PC-9 (cell line): ENCODE measurements around the gene ABCC2. TPM values are rescaled to one million over a fixed set of nuclear protein-coding genes. Genes with fewer than 3 reads are reported as not detected.

Experiments used
- BruUV-seq: library from RNA; stranded (reverse); fragments of 400-500 nt; replicated peaks from 2 replicates; lab custom pipeline; 2021; lab: Mats Ljungman, UMichigan
- CTCF ChIA-PET: fragments of 300-600 bp; sonication (Branson Sonifier 250); formaldehyde crosslinking; loops from one replicate; lab custom pipeline; 2022; ENCODE audit warnings: antibody characterized with exemption; lab: Charles Lee
- POLR2A ChIA-PET: fragments of 300-600 bp; sonication (Branson Sonifier 250); formaldehyde crosslinking; loops from one replicate; lab custom pipeline; 2022; ENCODE audit warnings: antibody characterized with exemption; ENCODE audit not compliant: unreplicated experiment; lab: Charles Lee
- DNase-seq, 2 experiments: peaks; one replicate each; pipeline versions ENCODE4 v3.0.0 to v3.0.0-alpha.2; 2015 to 2022; ENCODE audit warnings: mixed read lengths in 1 of 2
- H2AFZ ChIP-seq: fragments of 200-600 bp; sonication (generic); 2 replicates; pipeline ENCODE4 v1.8.1; 2017; ENCODE audit warnings: antibody characterized with exemption
- H3F3A ChIP-seq: fragments of 200-600 bp; sonication (generic); 2 replicates; pipeline ENCODE4 v1.8.1; 2017; ENCODE audit warnings: antibody characterized with exemption, mild to moderate bottlenecking, low read depth; ENCODE audit not compliant: insufficient read depth
- H3K27ac ChIP-seq: fragments of 200-600 bp; sonication (generic); 2 replicates; pipeline ENCODE4 v1.6.1; 2016; ENCODE audit warnings: mixed run types
- H3K27me3 ChIP-seq: fragments of 200-600 bp; sonication (generic); 2 replicates; pipeline ENCODE4 v1.6.1; 2016; ENCODE audit warnings: low read depth, mixed run types; ENCODE audit not compliant: insufficient read depth
- H3K36me3 ChIP-seq: fragments of 200-600 bp; sonication (generic); 2 replicates; pipeline ENCODE4 v1.6.1; 2016; ENCODE audit warnings: low read depth, mixed run types
- H3K4me1 ChIP-seq: fragments of 200-600 bp; sonication (generic); replicated peaks from 2 replicates; pipeline ENCODE4 v1.6.1; 2016; ENCODE audit warnings: mixed run types; ENCODE audit not compliant: insufficient read depth
- H3K4me2 ChIP-seq: fragments of 200-600 bp; sonication (generic); 2 replicates; pipeline ENCODE4 v1.6.1; 2017; ENCODE audit warnings: mixed run types
- H3K4me3 ChIP-seq: fragments of 200-600 bp; sonication (generic); 2 replicates; pipeline ENCODE4 v1.6.1; 2016; ENCODE audit warnings: mixed run types
- H3K79me2 ChIP-seq: fragments of 200-600 bp; sonication (generic); 2 replicates; pipeline ENCODE4 v1.6.1; 2017; ENCODE audit warnings: low read depth, mixed run types
- H3K9me2 ChIP-seq: fragments of 200-600 bp; sonication (generic); 2 replicates; pipeline ENCODE4 v1.8.1; 2017; ENCODE audit warnings: mild to moderate bottlenecking; ENCODE audit not compliant: insufficient read depth
- H3K9me3 ChIP-seq: fragments of 200-600 bp; sonication (generic); 2 replicates; pipeline ENCODE4 v1.8.1; 2016; ENCODE audit warnings: low read depth; ENCODE audit not compliant: insufficient read depth
- H4K20me1 ChIP-seq: fragments of 200-600 bp; sonication (generic); 2 replicates; pipeline ENCODE4 v1.8.1; 2017; ENCODE audit not compliant: insufficient read depth
- EZH2 ChIP-seq: fragments of 200-600 bp; sonication (generic); IDR thresholded peaks from 2 replicates; pipeline ENCODE4 v1.8.0; 2017; ENCODE audit warnings: antibody characterized with exemption, low read depth
- intact Hi-C: fragments of 100-400 bp; cut with micrococcal nuclease; formaldehyde crosslinking; loops from one replicate; pipeline ENCODE4 v1.10.0; 2022; ENCODE audit not compliant: unreplicated experiment
- total RNA-seq: library from RNA; stranded (reverse); gene quantifications from 2 replicates; pipeline ENCODE4 v1.2.3, GENCODE V29; 2021
- TF ChIP-seq, protein P1 (sequence below): fragments of 200-600 bp; sonication (generic); conservative IDR thresholded peaks from 2 replicates; pipeline ENCODE4 v1.6.1; 2017; ENCODE audit warnings: mixed run types, antibody characterized with exemption, mild to moderate bottlenecking, moderate library complexity

Gene ABCC2
- total RNA-seq, 1 experiment from 2014 or later: 174 TPM

GRCh38 chr10:99765672-99766301 lies 16.7 kb upstream of the ABCC2 start:
- no peaks in the 10 kb centered on the region for H3K4me1 ChIP-seq
- H3K27ac ChIP-seq: no peak overlapping the region
- TF ChIP-seq, protein P1, sequence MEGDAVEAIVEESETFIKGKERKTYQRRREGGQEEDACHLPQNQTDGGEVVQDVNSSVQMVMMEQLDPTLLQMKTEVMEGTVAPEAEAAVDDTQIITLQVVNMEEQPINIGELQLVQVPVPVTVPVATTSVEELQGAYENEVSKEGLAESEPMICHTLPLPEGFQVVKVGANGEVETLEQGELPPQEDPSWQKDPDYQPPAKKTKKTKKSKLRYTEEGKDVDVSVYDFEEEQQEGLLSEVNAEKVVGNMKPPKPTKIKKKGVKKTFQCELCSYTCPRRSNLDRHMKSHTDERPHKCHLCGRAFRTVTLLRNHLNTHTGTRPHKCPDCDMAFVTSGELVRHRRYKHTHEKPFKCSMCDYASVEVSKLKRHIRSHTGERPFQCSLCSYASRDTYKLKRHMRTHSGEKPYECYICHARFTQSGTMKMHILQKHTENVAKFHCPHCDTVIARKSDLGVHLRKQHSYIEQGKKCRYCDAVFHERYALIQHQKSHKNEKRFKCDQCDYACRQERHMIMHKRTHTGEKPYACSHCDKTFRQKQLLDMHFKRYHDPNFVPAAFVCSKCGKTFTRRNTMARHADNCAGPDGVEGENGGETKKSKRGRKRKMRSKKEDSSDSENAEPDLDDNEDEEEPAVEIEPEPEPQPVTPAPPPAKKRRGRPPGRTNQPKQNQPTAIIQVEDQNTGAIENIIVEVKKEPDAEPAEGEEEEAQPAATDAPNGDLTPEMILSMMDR: no peak
- TF ChIP-seq EZH2: no peak
- no peaks in the 10 kb centered on the region for H3F3A ChIP-seq
- no peaks in the 10 kb centered on the region for H3K9me3 ChIP-seq
- no peak overlapping the region for H2AFZ ChIP-seq
- no peaks in the 10 kb centered on the region for H3K27me3 ChIP-seq
- CTCF ChIA-PET: no interaction called here
- H3K9me2 ChIP-seq: no peaks in the 10 kb centered on the region
- no TSS peak for BruUV-seq
- H3K79me2 ChIP-seq: no peaks in the 10 kb centered on the region
- POLR2A ChIA-PET: interaction anchor here (0.6 kb wide), 1 partner anchor 145 kb away, joined by 3 read pairs; the partner anchor contains the start of gene SLC25A28
- no peak for DNase-seq
- H3K4me3 ChIP-seq: no peak overlapping the region
- no peaks in the 10 kb centered on the region for H4K20me1 ChIP-seq
- H3K4me2 ChIP-seq: no peak overlapping the region
- intact Hi-C loops: no loop called here
- no peaks in the 10 kb centered on the region for H3K36me3 ChIP-seq

DNA sequence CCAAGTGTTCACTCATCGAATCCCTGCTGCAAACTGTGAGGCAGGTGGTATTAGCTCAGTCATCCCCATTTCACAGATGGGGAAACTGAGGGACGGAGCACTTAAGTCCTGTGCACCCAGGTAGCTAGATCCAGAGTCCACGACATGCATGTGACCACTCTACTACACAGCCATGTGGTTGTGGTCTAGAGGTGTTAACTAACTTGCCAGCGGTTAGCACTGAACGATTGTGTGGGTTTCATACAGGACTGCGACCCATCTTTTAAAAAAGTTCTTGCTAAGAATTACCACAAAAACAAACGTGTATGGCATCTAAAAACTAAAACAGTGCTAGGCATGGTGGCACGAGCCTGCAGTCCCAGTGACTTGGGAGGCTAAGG lies 16.1 kb upstream of the ABCC2 start:
- intact Hi-C loops: no loop called here

DNA sequence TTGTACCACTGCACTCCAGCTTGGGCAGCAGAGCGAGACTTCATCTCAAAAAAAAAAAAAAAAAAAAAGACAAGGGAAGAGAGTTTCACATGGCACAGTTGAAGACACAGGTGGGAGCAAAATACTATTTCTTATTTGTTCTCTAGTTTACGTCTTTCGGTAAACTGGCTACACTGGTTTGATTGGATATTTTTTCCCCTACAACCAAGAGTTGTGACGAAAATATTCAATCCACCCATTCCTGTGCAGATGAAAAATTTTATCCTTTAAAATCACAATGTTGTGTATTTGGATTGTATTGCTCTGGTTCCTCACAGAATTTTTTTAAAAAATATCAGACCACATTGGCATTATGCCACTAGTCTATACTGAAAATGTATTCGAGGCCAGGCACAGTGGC lies 14.5 kb upstream of the ABCC2 start:
- H3K4me1 ChIP-seq: no peaks in the 10 kb centered on the region
- POLR2A ChIA-PET: no interaction called here
- TF ChIP-seq, protein P1: no peak
- TF ChIP-seq EZH2: no peak
- no TSS peak for BruUV-seq
- intact Hi-C loops: no loop called here
- CTCF ChIA-PET: no interaction called here
- H3K4me2 ChIP-seq: no peak overlapping the region
- no peaks in the 10 kb centered on the region for H3K9me3 ChIP-seq
- H3K36me3 ChIP-seq: no peaks in the 10 kb centered on the region
- no peak overlapping the region for H3K27ac ChIP-seq
- no peak overlapping the region for H2AFZ ChIP-seq
- no peaks in the 10 kb centered on the region for H3K9me2 ChIP-seq
- H3F3A ChIP-seq: no peaks in the 10 kb centered on the region
- no peaks in the 10 kb centered on the region for H3K79me2 ChIP-seq
- H3K27me3 ChIP-seq: no peaks in the 10 kb centered on the region
- no peak overlapping the region for H3K4me3 ChIP-seq
- no peak for DNase-seq
- no peaks in the 10 kb centered on the region for H4K20me1 ChIP-seq

More for the DNA sequence above, 16.1 kb upstream of the ABCC2 start:
- DNase-seq: no peak
- ChIA-PET CTCF (no interaction called here), POLR2A (interaction anchor here (0.6 kb wide), 1 partner anchor 146 kb away, joined by 3 read pairs; the partner anchor contains the start of gene SLC25A28)
- H3F3A ChIP-seq: no peaks in the 10 kb centered on the region
- no peaks in the 10 kb centered on the region for H4K20me1 ChIP-seq
- no peak overlapping the region for H2AFZ ChIP-seq
- no peaks in the 10 kb centered on the region for H3K4me1 ChIP-seq
- no peak overlapping the region for H3K27ac ChIP-seq
- H3K4me2 ChIP-seq: no peak overlapping the region
- no TSS peak for BruUV-seq
- no peaks in the 10 kb centered on the region for H3K27me3 ChIP-seq
- no peaks in the 10 kb centered on the region for H3K36me3 ChIP-seq
- no peaks in the 10 kb centered on the region for H3K79me2 ChIP-seq
- H3K9me2 ChIP-seq: no peaks in the 10 kb centered on the region
- no peak overlapping the region for H3K4me3 ChIP-seq
- H3K9me3 ChIP-seq: no peaks in the 10 kb centered on the region
- TF ChIP-seq, protein P1: no peak
- no peak for TF ChIP-seq EZH2
